Cardiac muscle cell (in vitro differentiated cells and primary cell): Measurements from ENCODE around the gene AUTS2. TPM values are rescaled to one million over a fixed set of nuclear protein-coding genes. Genes with fewer than 3 reads are reported as not detected.

ENCODE experiments used
- DNase-seq, 2 donors: peaks; one replicate each; pipeline versions ENCODE4 v3.0.0 to v3.0.0-alpha.2; 2010 to 2017; ENCODE audit warnings: low read depth in 1 of 2, low spot score in 1 of 2
- H3K27ac ChIP-seq: fragments of 200-600 bp; sonication (generic); 2 replicates; pipeline ENCODE4 v1.5.1; 2016
- H3K27me3 ChIP-seq: fragments of 200-600 bp; sonication (generic); 2 replicates; pipeline ENCODE4 v1.6.0; 2016; ENCODE audit warnings: control low read depth
- H3K36me3 ChIP-seq: fragments of 200-600 bp; sonication (generic); 2 replicates; pipeline ENCODE4 v1.5.1; 2016; ENCODE audit warnings: control low read depth
- H3K4me1 ChIP-seq: fragments of 200-600 bp; sonication (generic); 2 replicates; pipeline ENCODE4 v1.8.1; 2017; ENCODE audit warnings: low read depth, mild to moderate bottlenecking, mixed run types
- H3K4me3 ChIP-seq: fragments of 200-600 bp; sonication (generic); 2 replicates; pipeline ENCODE4 v1.5.1; 2016; ENCODE audit warnings: mild to moderate bottlenecking
- H3K9me3 ChIP-seq: fragments of 200-600 bp; sonication (generic); 2 replicates; pipeline ENCODE4 v1.5.1; 2017; ENCODE audit warnings: low read depth, mild to moderate bottlenecking, control low read depth
- CTCF ChIP-seq: IDR thresholded peaks from 2 replicates; pipeline ENCODE4 v1.5.1; 2012; ENCODE audit warnings: low read depth, mild to moderate bottlenecking, low read length
- polyA plus RNA-seq: library from polyadenylated mRNA; unstranded; fragments of >200 nt; fragmentation: Nextera tagmentation; extraction: Ambion mirVana; gene quantifications from 2 replicates; pipeline ENCODE4 v1.2.1, GENCODE V29; 2016
- total RNA-seq: library from RNA; depleted of rRNA; stranded (reverse); fragments of >200 nt; gene quantifications from 2 replicates; pipeline ENCODE4 v1.2.3, GENCODE V29; 2016

Gene AUTS2
- total and polyA plus RNA-seq, 2 experiments from 2014 or later = 41.0 to 45.5 TPM

- TF ChIP-seq CTCF = no peak
- H3K4me3 ChIP-seq = no peak overlapping the region
- H3K27ac ChIP-seq = no peak overlapping the region
- H3K4me1 ChIP-seq = peaks cover 15% of the 10 kb centered on the region
- no peaks in the 10 kb centered on the region for H3K36me3 ChIP-seq
- no peaks in the 10 kb centered on the region for H3K9me3 ChIP-seq
- DNase-seq = peak in 1 of 2 donors; percentile 33
- H3K27me3 ChIP-seq = peaks cover 7% of the 10 kb centered on the region
Measured at GRCh38 chr7:70619130-70619529, 1020.9 kb downstream of the AUTS2 start.

GRCh38 chr7:70619659-70620058, 1021.4 kb downstream of the AUTS2 start:
- Histone ChIP-seq H3K9me3 (no peaks in the 10 kb centered on the region), H3K36me3 (no peaks in the 10 kb centered on the region), H3K4me1 (peaks cover 15% of the 10 kb centered on the region), H3K27ac (no peak overlapping the region), H3K27me3 (peaks cover 7% of the 10 kb centered on the region), H3K4me3 (no peak overlapping the region)
- no peak for TF ChIP-seq CTCF
- DNase-seq = peak in 1 of 2 donors; percentile 51

GRCh38 chr7:70620333-70621055, 1022.2 kb downstream of the AUTS2 start:
- no peak overlapping the region for H3K27ac ChIP-seq
- no peaks in the 10 kb centered on the region for H3K36me3 ChIP-seq
- TF ChIP-seq CTCF = no peak
- H3K4me3 ChIP-seq = no peak overlapping the region
- H3K4me1 ChIP-seq = peaks cover 15% of the 10 kb centered on the region
- peaks cover 7% of the 10 kb centered on the region for H3K27me3 ChIP-seq
- no peaks in the 10 kb centered on the region for H3K9me3 ChIP-seq
- no peak for DNase-seq

- Histone ChIP-seq H3K4me1 (peaks cover 15% of the 10 kb centered on the region), H3K27ac (no peak overlapping the region), H3K36me3 (no peaks in the 10 kb centered on the region), H3K4me3 (no peak overlapping the region), H3K27me3 (peaks cover 11% of the 10 kb centered on the region), H3K9me3 (peaks cover 2% of the 10 kb centered on the region)
- no peak for DNase-seq
- TF ChIP-seq CTCF = no peak
Measured at GRCh38 chr7:70621954-70622600, 1023.8 kb downstream of the AUTS2 start.

GRCh38 chr7:70622936-70623335, 1024.7 kb downstream of the AUTS2 start:
- no peak overlapping the region for H3K27ac ChIP-seq
- DNase-seq = no peak
- TF ChIP-seq CTCF = no peak
- peaks cover 11% of the 10 kb centered on the region for H3K27me3 ChIP-seq
- H3K4me3 ChIP-seq = no peak overlapping the region
- H3K9me3 ChIP-seq = peaks cover 2% of the 10 kb centered on the region
- no peaks in the 10 kb centered on the region for H3K36me3 ChIP-seq
- H3K4me1 ChIP-seq = peaks cover 15% of the 10 kb centered on the region
